Endothelial cell of umbilical vein (primary cell): ENCODE measurements around the gene AP2A2. TPM values are rescaled to one million over a fixed set of nuclear protein-coding genes. Genes with fewer than 3 reads are reported as not detected.
A peak's percentile ranks its signal among the peaks of the same experiment; 100 is the strongest.

ENCODE experiments used
- BruUV-seq: library from RNA; stranded (reverse); fragments of 400-500 nt; replicated peaks from 2 replicates; lab custom pipeline; 2021; lab: Mats Ljungman, UMichigan
- CTCF ChIA-PET: fragments of 300-600, 350-600 bp; sonication (Branson Sonifier 250); formaldehyde crosslinking; loops from one replicate; lab custom pipeline; 2021; ENCODE audit warnings: antibody characterized with exemption, inconsistent platforms; lab: Charles Lee
- POLR2A ChIA-PET: fragments of 300-600, 350-600 bp; sonication (Branson Sonifier 250); formaldehyde crosslinking; loops from one replicate; lab custom pipeline; 2021; ENCODE audit warnings: antibody characterized with exemption, inconsistent platforms; lab: Charles Lee
- DNase-seq: peaks from one replicate; pipeline ENCODE4 v3.0.0-alpha.2; 2011; ENCODE audit warnings: low read depth, low spot score
- FAIRE-seq: peaks from 2 replicates; lab custom pipeline; 2011; peaks lifted over from hg19 to GRCh38; lab: Jason Lieb, UNC
- H2AFZ ChIP-seq: 2 replicates; pipeline ENCODE4 v1.6.0; 2012; ENCODE audit warnings: low read depth, low read length, control low read depth, inconsistent platforms
- H3K27ac ChIP-seq: 2 replicates; pipeline ENCODE4 v1.5.1; 2011; ENCODE audit warnings: low read depth, mild to moderate bottlenecking, control low read depth, low read length, moderate library complexity; ENCODE audit not compliant: insufficient read depth
- H3K27me3 ChIP-seq, 2 experiments: 2 replicates each; pipeline versions ENCODE4 v1.6.0 to v1.6.1; 2011; ENCODE audit warnings: low read length in 2 of 2, mixed read lengths in 1 of 2; ENCODE audit not compliant: control insufficient read depth in 2 of 2, insufficient read depth in 2 of 2
- H3K36me3 ChIP-seq, 2 experiments: 2 replicates in 1 of 2; 3 replicates in 1 of 2; pipeline ENCODE4 v1.5.1; 2011; ENCODE audit warnings: low read length in 2 of 2, mild to moderate bottlenecking in 1 of 2, moderate library complexity in 1 of 2; ENCODE audit not compliant: control insufficient read depth in 2 of 2, insufficient read depth in 2 of 2; ENCODE audit errors: extremely low read depth in 1 of 2
- H3K4me1 ChIP-seq: 3 replicates; pipeline ENCODE4 v1.5.1; 2011; ENCODE audit warnings: mild to moderate bottlenecking, low read length; ENCODE audit not compliant: control insufficient read depth, insufficient read depth; ENCODE audit errors: extremely low read depth
- H3K4me2 ChIP-seq: 2 replicates; pipeline ENCODE4 v1.6.1; 2011; ENCODE audit warnings: low read length, control low read depth, mixed read lengths; ENCODE audit not compliant: insufficient read depth
- H3K4me3 ChIP-seq, 3 experiments: fragments of 200-600 bp in 1 of 3; sonication (generic), shearing (Covaris generic) in 1 of 3; replicated peaks in 1 of 3; 2 replicates each; pipeline ENCODE4 v1.5.1; 2011 to 2016; ENCODE audit warnings: control low read depth in 3 of 3, low read length in 3 of 3, mild to moderate bottlenecking in 2 of 3, inconsistent platforms in 1 of 3, low read depth in 1 of 3, moderate library complexity in 1 of 3; ENCODE audit not compliant: insufficient read depth in 1 of 3
- H3K79me2 ChIP-seq: 2 replicates; pipeline ENCODE4 v1.6.0; 2012; ENCODE audit warnings: low read length, inconsistent platforms; ENCODE audit not compliant: control insufficient read depth, insufficient read depth
- H3K9ac ChIP-seq: replicated peaks from 2 replicates; pipeline ENCODE3; 2011; ENCODE audit warnings: low read length, control low read depth; ENCODE audit not compliant: insufficient read depth; ENCODE audit errors: extremely low read depth
- H3K9me1 ChIP-seq: replicated peaks from 3 replicates; pipeline ENCODE4 v1.6.0; 2011; ENCODE audit warnings: mild to moderate bottlenecking, low read length; ENCODE audit not compliant: control insufficient read depth, insufficient read depth; ENCODE audit errors: extremely low read depth
- H3K9me3 ChIP-seq: replicated peaks from 2 replicates; pipeline ENCODE4 v1.5.1; 2012; ENCODE audit warnings: low read length, inconsistent platforms; ENCODE audit not compliant: control insufficient read depth, insufficient read depth
- H4K20me1 ChIP-seq: replicated peaks from 2 replicates; pipeline ENCODE3; 2011; ENCODE audit warnings: mild to moderate bottlenecking, low read length; ENCODE audit not compliant: control insufficient read depth, insufficient read depth; ENCODE audit errors: extremely low read depth
- CTCF ChIP-seq, 2 donors: IDR thresholded peaks; 1 replicate in 1 of 2; 2 replicates in 1 of 2; pipeline ENCODE4 v1.5.1; 2011; ENCODE audit warnings: low read length in 2 of 2, mild to moderate bottlenecking in 2 of 2, moderate library complexity in 2 of 2, control low read depth in 1 of 2, inconsistent platforms in 1 of 2, low read depth in 1 of 2; ENCODE audit not compliant: insufficient read depth in 1 of 2; ENCODE audit errors: extremely low read depth in 1 of 2
- EZH2 ChIP-seq: IDR thresholded peaks from 2 replicates; pipeline ENCODE4 v1.6.1; 2012; ENCODE audit warnings: borderline replicate concordance, low read depth, mild to moderate bottlenecking, moderate library complexity, low read length, inconsistent platforms; ENCODE audit not compliant: severe bottlenecking
- FOS ChIP-seq: IDR thresholded peaks from 2 replicates; pipeline ENCODE4 v1.6.1; 2011; ENCODE audit warnings: mild to moderate bottlenecking, low read length, moderate library complexity, borderline replicate concordance; ENCODE audit not compliant: insufficient read depth
- GATA2 ChIP-seq: IDR thresholded peaks from 2 replicates; pipeline ENCODE4 v1.7.0; 2011; ENCODE audit warnings: low read depth, mild to moderate bottlenecking, moderate library complexity, mixed read lengths, low read length; ENCODE audit not compliant: insufficient read length, insufficient read depth
- JUN ChIP-seq: IDR thresholded peaks from 2 replicates; pipeline ENCODE4 v1.6.1; 2011; ENCODE audit warnings: borderline replicate concordance, low read depth; ENCODE audit not compliant: insufficient read length, insufficient read depth
- MAX ChIP-seq: IDR thresholded peaks from 2 replicates; pipeline ENCODE4 v1.6.1; 2011; ENCODE audit not compliant: insufficient read depth, insufficient read length
- MYC ChIP-seq: IDR thresholded peaks from one replicate; pipeline ENCODE4 v1.6.1; 2011; ENCODE audit warnings: mild to moderate bottlenecking, low read depth, low read length
- POLR2A ChIP-seq: IDR thresholded peaks from 2 replicates; pipeline ENCODE4 v1.6.1; 2012; ENCODE audit warnings: low read depth, mild to moderate bottlenecking, control low read depth, low read length
- POLR2AphosphoS5 ChIP-seq: IDR thresholded peaks from 2 replicates; pipeline ENCODE4 v1.6.1; 2012; ENCODE audit warnings: low read depth, mild to moderate bottlenecking, control low read depth, low read length, moderate library complexity; ENCODE audit not compliant: insufficient read depth
- dilution Hi-C: fragments of 300-500 bp; cut with MboI; formaldehyde crosslinking; loops from one replicate; pipeline ENCODE4 v1.15.0; 2019; ENCODE audit warnings: low sequenced_read_pairs; ENCODE audit not compliant: extremely low pct_ligation_motif_present
- intact Hi-C: fragments of 100-400 bp; cut with micrococcal nuclease; formaldehyde crosslinking; loops from one replicate; pipeline ENCODE4 v1.10.0; 2022
- polyA plus RNA-seq, 4 experiments: library from polyadenylated mRNA; depleted of rRNA in 3 of 4; stranded (reverse) in 3 of 4; unstranded in 1 of 4; fragments of >200 nt; gene quantifications; 2 replicates each; pipeline versions ENCODE4 v1.2.1 to v1.2.3, GENCODE V29; 2011 to 2012; ENCODE audit warnings: missing spikeins in 1 of 4
- total RNA-seq: library from RNA; stranded (reverse); gene quantifications from 2 replicates; pipeline ENCODE4 v1.2.3, GENCODE V29; 2021

The AP2A2 gene
- total and polyA plus RNA-seq, 2 donors (not counting 3 experiments of a cell fraction or from before 2014, with no cell fraction given): 89.5 to 92.6 TPM

- TF ChIP-seq CTCF (IDR thresholded peaks at IDR 0.05; ENCODE audit: extremely low read depth in 1 of 2, insufficient read depth in 1 of 2, low read depth in 1 of 2, low read length in 2 of 2): peak in 1 of 2 donors; percentile 54
- no peak for TF ChIP-seq GATA2
- no peaks in the 10 kb centered on the region for H3K79me2 ChIP-seq
- ChIA-PET CTCF (interaction anchor here (0.6 to 1.9 kb wide), 10 partner anchors 13 to 153 kb away, joined by 3 to 9 read pairs (median 4); no protein-coding TSS in a partner anchor), POLR2A (no interaction called here)
- BruUV-seq: no TSS peak
- dilution Hi-C loops (no loop called here), intact Hi-C loops (loop anchor here (1.0 kb wide), 2 partner anchors 49 to 153 kb away; no protein-coding TSS in a partner anchor)
- H3K36me3 ChIP-seq: peaks cover 12 to 37% of the 10 kb centered on the region in 2 experiments
- no peaks in the 10 kb centered on the region for H3K4me1 ChIP-seq
- no peak overlapping the region for H3K9ac ChIP-seq
- no peaks in the 10 kb centered on the region for H3K27me3 ChIP-seq
- no peak overlapping the region for H2AFZ ChIP-seq
- no peak overlapping the region for H3K27ac ChIP-seq
- FAIRE-seq (no peak), DNase-seq (peak; percentile 9)
- H3K4me3 ChIP-seq: no peak overlapping the region
- no peaks in the 10 kb centered on the region for H3K9me1 ChIP-seq
- H4K20me1 ChIP-seq: no peaks in the 10 kb centered on the region
- H3K4me2 ChIP-seq: no peak overlapping the region
- no peaks in the 10 kb centered on the region for H3K9me3 ChIP-seq
Measured at GRCh38 chr11:898540-899190, 27.0 kb upstream of the AP2A2 start.

- Histone ChIP-seq H4K20me1 (no peaks in the 10 kb centered on the region), H3K79me2 (no peaks in the 10 kb centered on the region), H3K27ac (no peak overlapping the region), H3K36me3 (peaks cover 12 to 41% of the 10 kb centered on the region in 2 experiments), H3K27me3 (no peaks in the 10 kb centered on the region), H3K9ac (no peak overlapping the region), H3K9me3 (no peaks in the 10 kb centered on the region), H3K4me3 (no peak overlapping the region), H3K4me2 (no peak overlapping the region), H2AFZ (no peak overlapping the region), H3K4me1 (no peaks in the 10 kb centered on the region), H3K9me1 (no peaks in the 10 kb centered on the region)
- FAIRE-seq: no peak
- dilution Hi-C loops: no loop called here
- TF ChIP-seq POLR2A: no peak
- no peak for TF ChIP-seq POLR2AphosphoS5
- no peak for TF ChIP-seq CTCF (IDR thresholded peaks at IDR 0.05; ENCODE audit: extremely low read depth in 1 of 2, insufficient read depth in 1 of 2, low read depth in 1 of 2, low read length in 2 of 2)
- TF ChIP-seq GATA2: no peak
- no peak for TF ChIP-seq EZH2
- no peak for TF ChIP-seq MAX
- no peak for TF ChIP-seq JUN
- no peak for TF ChIP-seq MYC
- TF ChIP-seq FOS: no peak
- no TSS peak for BruUV-seq
- intact Hi-C loops: no loop called here
- POLR2A ChIA-PET: no interaction called here
- CTCF ChIA-PET: interaction anchor here (2.1 kb wide), 1 partner anchor 151 kb away, joined by 8 read pairs; no protein-coding TSS in a partner anchor
- DNase-seq: no peak
Measured at GRCh38 chr11:899724-900123, 25.9 kb upstream of the AP2A2 start.
